ENCODE measurements around the gene STARD9.

Gene STARD9

GRCh38 chr15:42619656-42620371, 44.4 kb downstream of the STARD9 start:
- Histone ChIP-seq H3K79me2 (no peaks in the 10 kb centered on the region), H2AFZ (no peak overlapping the region), H3K27me3 (ENCODE audit: control insufficient read depth, insufficient read depth, low read length) (no peaks in the 10 kb centered on the region), H3K9me3 (ENCODE audit: control insufficient read depth, low read length) (no peaks in the 10 kb centered on the region), H3K27ac (no peak overlapping the region), H3K4me1 (no peaks in the 10 kb centered on the region), H3K9ac (no peak overlapping the region), H3K4me2 (ENCODE audit: low read length) (no peak overlapping the region), H3K4me3 (ENCODE audit: low read depth, low read length) (no peak overlapping the region), H3K36me3 (ENCODE audit: control insufficient read depth, insufficient read depth, low read length) (no peaks in the 10 kb centered on the region)
- no peak for TF ChIP-seq CTCF (IDR thresholded peaks at IDR 0.05)

- H2AFZ ChIP-seq = no peak overlapping the region
- H3K4me3 ChIP-seq (ENCODE audit: low read depth, low read length) = no peak overlapping the region
- no peaks in the 10 kb centered on the region for H3K79me2 ChIP-seq
- no peaks in the 10 kb centered on the region for H3K9me3 ChIP-seq (ENCODE audit: control insufficient read depth, low read length)
- no peak overlapping the region for H3K27ac ChIP-seq
- no peak overlapping the region for H3K9ac ChIP-seq
- H3K36me3 ChIP-seq (ENCODE audit: control insufficient read depth, insufficient read depth, low read length) = no peaks in the 10 kb centered on the region
- H3K4me1 ChIP-seq = no peaks in the 10 kb centered on the region
- TF ChIP-seq CTCF (IDR thresholded peaks at IDR 0.05) = no peak
- no peaks in the 10 kb centered on the region for H3K27me3 ChIP-seq (ENCODE audit: control insufficient read depth, insufficient read depth, low read length)
- H3K4me2 ChIP-seq (ENCODE audit: low read length) = no peak overlapping the region
These were observed 46.0 kb downstream of the STARD9 start for GRCh38 chr15:42621386-42621785.

GRCh38 chr15:42621996-42622925, 46.9 kb downstream of the STARD9 start:
- H3K36me3 ChIP-seq (ENCODE audit: control insufficient read depth, insufficient read depth, low read length) = no peaks in the 10 kb centered on the region
- no peak overlapping the region for H3K4me3 ChIP-seq (ENCODE audit: low read depth, low read length)
- no peaks in the 10 kb centered on the region for H3K4me1 ChIP-seq
- no peak overlapping the region for H3K9ac ChIP-seq
- H3K4me2 ChIP-seq (ENCODE audit: low read length) = no peak overlapping the region
- H3K9me3 ChIP-seq (ENCODE audit: control insufficient read depth, low read length) = no peaks in the 10 kb centered on the region
- no peak overlapping the region for H3K27ac ChIP-seq
- no peaks in the 10 kb centered on the region for H3K27me3 ChIP-seq (ENCODE audit: control insufficient read depth, insufficient read depth, low read length)
- no peaks in the 10 kb centered on the region for H3K79me2 ChIP-seq
- TF ChIP-seq CTCF (IDR thresholded peaks at IDR 0.05) = no peak
- no peak overlapping the region for H2AFZ ChIP-seq

- Histone ChIP-seq H3K4me2 (ENCODE audit: low read length) (no peak overlapping the region), H3K36me3 (ENCODE audit: control insufficient read depth, insufficient read depth, low read length) (no peaks in the 10 kb centered on the region), H3K79me2 (no peaks in the 10 kb centered on the region), H3K27me3 (ENCODE audit: control insufficient read depth, insufficient read depth, low read length) (no peaks in the 10 kb centered on the region), H2AFZ (no peak overlapping the region), H3K4me1 (no peaks in the 10 kb centered on the region), H3K4me3 (ENCODE audit: low read depth, low read length) (no peak overlapping the region), H3K27ac (no peak overlapping the region), H3K9me3 (ENCODE audit: control insufficient read depth, low read length) (no peaks in the 10 kb centered on the region), H3K9ac (no peak overlapping the region)
- no peak for TF ChIP-seq CTCF (IDR thresholded peaks at IDR 0.05)
These were observed 48.5 kb downstream of the STARD9 start for GRCh38 chr15:42623951-42624350.
